ENCODE measurements around the gene GPR22. TPM values are rescaled to one million over a fixed set of nuclear protein-coding genes. Genes with fewer than 3 reads are reported as not detected.

Gene GPR22, protein sequence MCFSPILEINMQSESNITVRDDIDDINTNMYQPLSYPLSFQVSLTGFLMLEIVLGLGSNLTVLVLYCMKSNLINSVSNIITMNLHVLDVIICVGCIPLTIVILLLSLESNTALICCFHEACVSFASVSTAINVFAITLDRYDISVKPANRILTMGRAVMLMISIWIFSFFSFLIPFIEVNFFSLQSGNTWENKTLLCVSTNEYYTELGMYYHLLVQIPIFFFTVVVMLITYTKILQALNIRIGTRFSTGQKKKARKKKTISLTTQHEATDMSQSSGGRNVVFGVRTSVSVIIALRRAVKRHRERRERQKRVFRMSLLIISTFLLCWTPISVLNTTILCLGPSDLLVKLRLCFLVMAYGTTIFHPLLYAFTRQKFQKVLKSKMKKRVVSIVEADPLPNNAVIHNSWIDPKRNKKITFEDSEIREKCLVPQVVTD
- 0.71 TPM in 1 of 2 replicates, not detected in the other for total RNA-seq

GRCh38 chr7:107469929-107470328, at the start of gene GPR22:
Gene GPR22, plus strand, starts transcription at chr7:107470057. Its CDS starts 4,004 bp downstream, at chr7:107474061.

Other genes with a start within 250 kb of the GPR22 start
- 23.9 and 42.7 TPM in 2 replicates for gene COG5, start 93.9 kb downstream of the GPR22 start, total RNA-seq
- 10.5 and 11.2 TPM in 2 replicates for gene DUS4L, start 93.9 kb downstream of the GPR22 start, total RNA-seq
- 85.9 and 131 TPM in 2 replicates for gene BCAP29, start 110.2 kb downstream of the GPR22 start, total RNA-seq
- under 0.01 and 0.18 TPM in 2 replicates for gene SLC26A4, start 190.8 kb downstream of the GPR22 start, total RNA-seq